A673 (cell line): ENCODE measurements around the gene ACTL9. TPM values are rescaled to one million over a fixed set of nuclear protein-coding genes. Genes with fewer than 3 reads are reported as not detected.
"Not testable (repeated sequence)": the region's sequence is repeated elsewhere in the genome, so short reads cannot be mapped to it uniquely, and the experiment has no call there.

Source experiments
- BruUV-seq: library from RNA; stranded (reverse); fragments of 400-500 nt; replicated peaks from 2 replicates; lab custom pipeline; 2021; lab: Mats Ljungman, UMichigan
- CTCF ChIA-PET: fragments of 300-600 bp; sonication (Branson Sonifier 250); formaldehyde crosslinking; loops from one replicate; lab custom pipeline; 2022; ENCODE audit warnings: antibody characterized with exemption; lab: Charles Lee
- POLR2A ChIA-PET: fragments of 300-600 bp; sonication (Branson Sonifier 250); formaldehyde crosslinking; loops from one replicate; lab custom pipeline; 2022; ENCODE audit warnings: antibody characterized with exemption; ENCODE audit not compliant: low non-redundant PET; lab: Charles Lee
- DNase-seq: peaks from one replicate; pipeline ENCODE4 v3.0.0-alpha.2; 2015; ENCODE audit warnings: low spot score
- H3K27ac ChIP-seq: fragments of 200-600 bp; sonication (generic); 2 replicates; pipeline ENCODE4 v1.5.1; 2016; ENCODE audit warnings: mixed run types, low read depth, mild to moderate bottlenecking, mixed read lengths, antibody characterized with exemption, low read length; ENCODE audit not compliant: poor library complexity, severe bottlenecking
- H3K27me3 ChIP-seq: fragments of 200-600 bp; sonication (generic); replicated peaks from 2 replicates; pipeline ENCODE4 v1.6.1; 2017; ENCODE audit warnings: mixed run types, low read depth, mild to moderate bottlenecking, mixed read lengths, antibody characterized with exemption, low read length; ENCODE audit not compliant: insufficient read depth, poor library complexity
- H3K36me3 ChIP-seq: fragments of 200-600 bp; sonication (generic); 2 replicates; pipeline ENCODE4 v1.6.1; 2016; ENCODE audit warnings: mixed run types, mild to moderate bottlenecking, mixed read lengths, antibody characterized with exemption, low read length; ENCODE audit not compliant: insufficient read depth, poor library complexity, severe bottlenecking
- H3K4me1 ChIP-seq: fragments of 200-600 bp; sonication (generic); 2 replicates; pipeline ENCODE4 v1.6.1; 2017; ENCODE audit warnings: mixed run types, mild to moderate bottlenecking, mixed read lengths, antibody characterized with exemption, low read length; ENCODE audit not compliant: insufficient read depth, poor library complexity, severe bottlenecking
- H3K4me3 ChIP-seq: fragments of 200-600 bp; sonication (generic); 2 replicates; pipeline ENCODE4 v1.5.1; 2016; ENCODE audit warnings: low read depth, mixed run types, mild to moderate bottlenecking, mixed read lengths, low read length; ENCODE audit not compliant: poor library complexity, severe bottlenecking
- H3K9me3 ChIP-seq: fragments of 200-600 bp; sonication (generic); 2 replicates; pipeline ENCODE4 v1.6.1; 2016; ENCODE audit warnings: mixed run types, low read depth, mild to moderate bottlenecking, mixed read lengths, antibody characterized with exemption, low read length; ENCODE audit not compliant: poor library complexity, severe bottlenecking
- EZH2 ChIP-seq: fragments of 200-600 bp; sonication (generic); IDR thresholded peaks from 2 replicates; pipeline ENCODE4 v1.6.1; 2017; ENCODE audit warnings: borderline replicate concordance, low read depth, mild to moderate bottlenecking, mixed read lengths, antibody characterized with exemption, low read length; ENCODE audit not compliant: poor library complexity, severe bottlenecking
- intact Hi-C: fragments of 100-400 bp; cut with micrococcal nuclease; formaldehyde crosslinking; loops from one replicate; pipeline ENCODE4 v1.10.0; 2022; ENCODE audit not compliant: unreplicated experiment
- total RNA-seq: library from RNA; stranded (reverse); gene quantifications from 2 replicates; pipeline ENCODE4 v1.2.3, GENCODE V29; 2021
- TF ChIP-seq, protein P1 (sequence below): fragments of 300-800, 200-600 bp; sonication (generic); conservative IDR thresholded peaks from 2 replicates; pipeline ENCODE4 v1.5.1; 2017; ENCODE audit warnings: low read depth, mild to moderate bottlenecking, antibody characterized with exemption, low read length, moderate library complexity, mixed read lengths

ACTL9 gene
- total RNA-seq, 1 experiment from 2014 or later = not detected

GRCh38 chr19:8721334-8721733, 22.7 kb upstream of the ACTL9 start, which contains the start of gene OR2Z1:
Gene OR2Z1, plus strand, starts transcription at chr19:8721634. Its CDS starts 9,395 bp downstream, at chr19:8731029.
- no peaks in the 10 kb centered on the region for H3K9me3 ChIP-seq
- TF ChIP-seq EZH2 = no peak
- TF ChIP-seq, protein P1, sequence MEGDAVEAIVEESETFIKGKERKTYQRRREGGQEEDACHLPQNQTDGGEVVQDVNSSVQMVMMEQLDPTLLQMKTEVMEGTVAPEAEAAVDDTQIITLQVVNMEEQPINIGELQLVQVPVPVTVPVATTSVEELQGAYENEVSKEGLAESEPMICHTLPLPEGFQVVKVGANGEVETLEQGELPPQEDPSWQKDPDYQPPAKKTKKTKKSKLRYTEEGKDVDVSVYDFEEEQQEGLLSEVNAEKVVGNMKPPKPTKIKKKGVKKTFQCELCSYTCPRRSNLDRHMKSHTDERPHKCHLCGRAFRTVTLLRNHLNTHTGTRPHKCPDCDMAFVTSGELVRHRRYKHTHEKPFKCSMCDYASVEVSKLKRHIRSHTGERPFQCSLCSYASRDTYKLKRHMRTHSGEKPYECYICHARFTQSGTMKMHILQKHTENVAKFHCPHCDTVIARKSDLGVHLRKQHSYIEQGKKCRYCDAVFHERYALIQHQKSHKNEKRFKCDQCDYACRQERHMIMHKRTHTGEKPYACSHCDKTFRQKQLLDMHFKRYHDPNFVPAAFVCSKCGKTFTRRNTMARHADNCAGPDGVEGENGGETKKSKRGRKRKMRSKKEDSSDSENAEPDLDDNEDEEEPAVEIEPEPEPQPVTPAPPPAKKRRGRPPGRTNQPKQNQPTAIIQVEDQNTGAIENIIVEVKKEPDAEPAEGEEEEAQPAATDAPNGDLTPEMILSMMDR = no peak
- peaks cover 28% of the 10 kb centered on the region for H3K27me3 ChIP-seq
- ChIA-PET POLR2A (no interaction called here), CTCF (no interaction called here)
- no peaks in the 10 kb centered on the region for H3K4me1 ChIP-seq
- intact Hi-C loops = no loop called here
- BruUV-seq = no TSS peak
- no peak within 1 kb of the TSS for H3K27ac ChIP-seq
- H3K4me3 ChIP-seq = no peak within 1 kb of the TSS
- no peaks in the 10 kb centered on the region for H3K36me3 ChIP-seq
- no peak for DNase-seq

- intact Hi-C loops, H3K27ac ChIP-seq, H3K4me1 ChIP-seq, CTCF ChIA-PET, H3K4me3 ChIP-seq, H3K9me3 ChIP-seq, BruUV-seq, DNase-seq, H3K36me3 ChIP-seq, POLR2A ChIA-PET, H3K27me3 ChIP-seq: not testable (repeated sequence)
Measured at GRCh38 chr19:8710337-8710736, 11.7 kb upstream of the ACTL9 start.

DNA sequence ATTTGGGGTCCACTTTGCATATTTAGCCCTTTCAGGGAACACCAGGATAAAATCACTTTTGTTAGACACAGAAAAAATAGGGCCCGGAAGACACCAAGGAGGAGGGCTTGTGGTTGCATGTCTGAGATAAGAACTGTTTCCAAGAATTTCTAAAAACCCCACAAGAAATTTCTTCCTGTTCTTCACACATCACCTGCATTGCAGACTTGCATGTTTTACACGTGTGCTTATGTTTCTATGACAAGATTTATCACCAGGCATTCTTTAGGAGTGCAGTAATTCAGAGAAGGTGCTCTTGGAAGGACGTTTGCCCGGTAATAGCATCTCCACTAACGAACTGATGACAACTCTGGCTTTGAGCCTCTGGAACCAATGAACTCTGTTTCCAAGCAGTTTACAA, 7.1 kb upstream of the ACTL9 start:
- Histone ChIP-seq H3K27ac (no peak overlapping the region), H3K27me3 (no peaks in the 10 kb centered on the region), H3K4me3 (no peak overlapping the region), H3K4me1 (peaks cover 6% of the 10 kb centered on the region), H3K36me3 (no peaks in the 10 kb centered on the region), H3K9me3 (no peaks in the 10 kb centered on the region)
- no peak for DNase-seq
- CTCF ChIA-PET = no interaction called here
- POLR2A ChIA-PET = no interaction called here
- intact Hi-C loops = no loop called here
- no TSS peak for BruUV-seq
- TF ChIP-seq, protein P1 = no peak
- no peak for TF ChIP-seq EZH2

- intact Hi-C loops, CTCF ChIA-PET, H3K27ac ChIP-seq, BruUV-seq, H3K27me3 ChIP-seq, H3K4me1 ChIP-seq, H3K9me3 ChIP-seq, POLR2A ChIA-PET, H3K4me3 ChIP-seq, H3K36me3 ChIP-seq, DNase-seq: not testable (repeated sequence)
Measured at GRCh38 chr19:8705304-8705703, 6.7 kb upstream of the ACTL9 start.
